Amygdala (tissue), 56 donors: Measurements from ENCODE around the gene ST8SIA1.
"Not testable (repeated sequence)": the region's sequence is repeated elsewhere in the genome, so short reads cannot be mapped to it uniquely, and the experiment has no call there.

Source experiments
- DNase-seq, 56 donors: peaks; one replicate each; lab custom pipeline; 2025; lab: John Stamatoyannopoulos, UW

Gene ST8SIA1

DNA sequence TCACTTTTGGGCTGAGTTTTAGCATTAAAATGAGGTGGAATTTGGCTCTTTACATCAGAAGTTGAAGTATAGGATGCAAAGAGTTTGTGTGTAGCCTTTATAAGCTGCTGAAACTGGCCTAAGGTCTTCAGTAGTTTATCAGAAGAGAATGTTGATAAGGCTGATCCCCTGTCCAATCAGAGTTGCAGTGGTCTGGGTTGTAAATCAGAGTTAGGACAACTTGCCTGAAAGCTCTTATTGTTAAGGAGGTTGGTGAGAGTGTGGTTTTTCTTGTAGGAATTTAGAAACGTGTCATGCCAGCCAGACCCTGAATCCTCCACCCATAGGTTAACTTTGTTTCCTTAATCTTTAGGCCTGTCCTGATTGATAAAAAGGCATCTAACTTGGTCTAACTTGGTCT, 143.5 kb downstream of the ST8SIA1 start:
- DNase-seq: no peak

DNA sequence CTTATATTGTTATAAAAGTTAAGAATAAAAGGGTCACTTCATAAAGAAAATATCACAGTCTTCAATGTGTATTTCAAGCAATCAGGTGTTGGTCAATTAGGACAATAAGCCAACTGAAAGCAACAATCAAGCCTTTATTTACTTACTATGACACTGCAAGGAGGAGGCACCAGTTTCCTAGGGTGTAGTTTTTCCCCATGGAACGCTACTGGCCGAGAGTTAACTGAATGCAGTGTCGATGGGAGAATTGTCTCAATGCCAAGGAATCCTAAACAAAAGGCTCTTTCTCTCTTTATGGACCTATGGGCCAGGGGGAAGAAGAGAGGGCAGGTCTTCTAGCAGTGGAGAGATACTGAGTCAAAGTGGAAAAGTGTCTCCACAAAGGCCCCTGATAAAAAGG, 146.1 kb downstream of the ST8SIA1 start:
- DNase-seq: peak in 1 of 56 donors; percentile 2

DNA sequence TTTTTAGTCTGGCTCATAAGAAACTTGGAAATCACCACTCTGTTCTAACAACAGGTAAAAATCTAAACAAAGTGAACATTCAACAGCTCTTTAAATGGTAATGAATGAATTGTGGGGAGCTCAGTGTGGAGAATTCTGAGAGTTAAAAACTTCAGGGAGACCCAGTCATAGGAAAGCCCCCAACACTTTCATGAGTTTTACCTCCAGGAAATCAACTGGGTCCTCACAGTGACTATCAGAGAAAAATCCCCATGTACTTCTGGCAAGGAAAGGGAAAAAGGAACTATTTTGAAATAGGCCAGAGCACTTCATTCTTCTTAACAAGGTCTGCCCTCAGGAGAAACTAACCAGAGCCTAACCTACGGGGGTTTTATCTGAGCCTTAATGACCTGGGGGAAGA, 153.8 kb downstream of the ST8SIA1 start:
- DNase-seq: no peak

DNA sequence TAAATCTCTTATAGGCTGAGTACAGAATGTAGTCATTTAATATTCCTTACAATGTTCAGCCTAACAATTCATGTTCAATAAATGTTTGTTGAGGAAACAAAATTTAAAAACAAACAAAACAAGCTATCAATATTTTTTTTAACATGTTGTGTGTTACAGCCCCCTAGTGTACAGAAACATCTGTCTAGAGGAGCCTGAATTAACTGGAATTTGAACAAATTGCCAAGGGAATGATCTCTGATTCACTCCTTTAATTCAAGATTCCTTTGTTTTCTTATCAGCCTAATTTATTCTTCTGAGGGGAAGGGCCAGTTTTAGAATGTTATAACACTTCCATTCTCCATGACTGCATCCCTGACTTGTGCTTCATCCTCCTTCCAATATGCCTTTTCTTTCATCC, 161.3 kb downstream of the ST8SIA1 start:
- DNase-seq: no peak

DNA sequence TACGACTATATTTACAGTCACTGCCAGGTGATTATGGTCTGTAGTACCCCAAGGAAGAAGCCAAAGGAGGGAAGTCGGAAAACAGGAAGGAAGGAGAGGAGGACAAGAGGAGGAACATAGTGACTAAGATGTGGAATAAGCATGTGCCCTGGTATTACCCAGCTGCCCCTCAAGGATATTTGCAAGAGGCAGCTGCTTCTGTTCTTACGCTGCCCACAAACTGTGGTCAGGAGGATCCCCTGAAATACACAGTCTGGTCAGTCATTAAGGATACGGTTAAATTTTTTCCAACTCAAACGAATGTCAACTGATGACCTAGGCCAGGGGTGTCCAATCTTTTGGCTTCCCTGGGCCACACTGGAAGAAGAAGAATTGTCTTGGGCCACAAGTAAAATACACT, 162.0 kb downstream of the ST8SIA1 start:
- no peak for DNase-seq

DNA sequence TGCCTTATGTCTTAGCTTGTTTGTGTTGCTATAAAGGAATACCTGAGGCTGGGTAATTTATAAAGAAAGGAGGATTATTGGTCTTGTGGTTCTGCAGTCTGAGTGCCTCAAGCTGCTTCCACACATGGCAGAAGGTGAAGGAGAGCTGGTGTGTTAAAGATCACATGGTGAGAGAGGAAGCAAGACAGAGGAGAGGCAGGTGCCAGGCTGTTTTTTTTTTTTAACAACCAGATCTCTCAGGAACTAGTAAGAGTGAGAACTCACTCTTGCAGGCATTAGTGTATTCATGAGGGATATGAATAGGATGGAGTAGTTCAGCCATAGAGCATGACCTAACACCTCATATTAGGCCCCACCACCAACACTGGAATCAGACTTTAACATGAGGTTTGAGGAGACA, 165.1 kb downstream of the ST8SIA1 start:
- no peak for DNase-seq

DNA sequence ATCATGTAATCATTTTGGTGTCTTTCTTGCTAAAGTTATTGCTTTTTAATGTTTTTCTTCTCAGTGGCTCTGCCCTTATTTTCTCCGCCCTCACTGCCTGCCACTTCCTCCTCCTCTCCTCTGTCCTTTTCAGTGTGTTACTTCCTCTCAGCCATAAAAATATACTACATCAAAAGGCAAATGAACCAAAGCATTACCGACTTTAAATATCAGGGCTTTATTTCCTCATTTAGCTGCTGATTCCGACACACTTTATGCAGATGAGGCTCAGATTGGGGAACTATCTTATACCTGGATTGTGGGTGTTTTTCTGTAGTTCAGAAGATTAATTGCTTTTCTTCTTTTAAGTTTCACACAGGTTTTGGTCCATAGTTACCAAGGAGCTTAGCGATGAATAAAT, 170.4 kb downstream of the ST8SIA1 start:
- no peak for DNase-seq

DNA sequence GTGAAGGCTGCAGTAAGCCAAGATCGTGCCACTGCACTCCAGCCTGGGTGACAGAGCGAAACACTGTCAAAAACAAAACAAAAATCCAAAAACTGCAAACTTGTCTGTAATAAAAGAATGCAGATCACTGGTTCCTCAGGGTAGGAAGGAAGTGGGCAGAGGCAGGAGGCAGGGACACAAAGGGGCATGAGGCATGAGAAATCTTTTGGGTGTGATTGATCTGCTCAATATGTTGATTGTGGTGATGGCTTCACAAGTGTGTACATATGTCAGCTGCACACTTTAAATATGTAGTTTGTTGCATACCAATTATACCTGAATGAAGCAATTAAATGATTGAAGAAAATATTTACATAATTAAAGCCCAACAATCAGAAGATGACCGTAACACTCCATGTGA, 170.9 kb downstream of the ST8SIA1 start:
- no peak for DNase-seq

DNA sequence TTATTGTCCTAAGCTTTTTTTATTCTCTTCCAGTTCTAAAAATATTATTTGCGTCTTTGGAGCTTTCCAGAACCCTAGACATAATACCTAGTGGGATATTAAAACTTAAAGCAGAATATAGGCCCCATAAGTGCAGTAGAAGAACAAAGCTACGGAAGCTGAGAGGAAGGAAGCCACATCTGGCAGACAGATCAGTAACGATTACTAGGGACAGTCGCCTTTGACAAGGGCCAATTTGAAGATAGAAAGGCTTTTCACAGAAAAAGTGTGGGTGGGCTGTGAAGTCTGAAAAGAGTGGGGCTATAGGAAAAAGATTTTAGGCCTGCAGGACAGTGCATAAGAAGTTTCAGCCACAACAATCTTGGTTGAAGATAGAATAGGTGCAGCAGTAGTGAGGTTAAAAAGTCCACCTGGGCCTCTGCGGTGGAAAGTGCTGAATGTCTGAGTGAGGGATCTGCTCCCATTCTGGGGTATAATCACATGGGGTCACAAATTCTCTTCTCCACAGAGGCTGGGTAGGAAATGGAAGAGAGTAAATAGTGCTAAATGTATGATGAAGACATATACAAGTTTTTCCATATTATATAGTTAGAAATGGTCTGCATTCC, 174.0 kb downstream of the ST8SIA1 start:
- DNase-seq: no peak

DNA sequence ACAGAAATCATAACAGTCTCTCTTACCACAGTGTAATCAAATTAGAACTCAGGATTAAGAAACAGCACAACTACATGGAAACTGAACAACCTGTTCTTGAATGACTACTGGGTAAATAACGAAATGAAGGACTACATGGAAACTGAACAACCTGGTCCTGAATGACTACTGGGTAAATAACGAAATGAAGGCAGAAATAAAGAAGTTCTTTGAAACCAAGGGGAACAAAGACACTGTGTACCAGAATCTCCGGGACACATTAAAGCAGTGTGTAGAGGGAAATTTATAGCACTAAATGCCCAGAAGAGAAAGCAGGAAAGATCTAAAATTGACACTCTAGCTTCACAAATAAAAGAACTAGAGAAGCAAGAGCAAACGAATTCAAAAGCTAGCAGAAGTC, 185.2 kb downstream of the ST8SIA1 start:
- not testable (repeated sequence) for DNase-seq

DNA sequence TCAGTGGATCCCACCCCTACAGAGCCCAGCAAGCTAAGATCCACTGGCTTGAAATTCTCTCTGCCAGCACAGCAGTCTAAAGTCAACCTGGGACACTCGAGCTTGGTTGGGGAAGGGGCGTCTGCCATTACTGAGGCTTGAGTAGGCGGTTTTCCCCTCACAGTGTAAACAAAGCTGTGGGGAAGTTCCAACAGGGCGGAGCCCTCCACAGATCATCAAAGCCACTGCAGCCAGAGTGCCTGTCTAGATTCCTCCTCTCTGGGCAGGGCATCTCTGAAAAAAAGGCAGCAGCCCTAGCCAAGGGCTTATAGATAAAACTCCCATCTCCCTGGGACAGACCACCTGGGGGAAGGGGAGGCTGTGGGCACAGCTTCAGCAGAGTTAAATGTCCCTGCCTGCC, 187.8 kb downstream of the ST8SIA1 start:
- not testable (repeated sequence) for DNase-seq
